ENCODE results near the gene MYLK4. TPM values are rescaled to one million over a fixed set of nuclear protein-coding genes. Genes with fewer than 3 reads are reported as not detected.
A peak's percentile ranks its signal among the peaks of the same experiment; 100 is the strongest.

The MYLK4 gene
- total RNA-seq, 1 donor from 2014 or later, result 0.98 TPM

GRCh38 chr6:2718334-2719092 lies 32.2 kb downstream of the MYLK4 start:
- no peak for DNase-seq (ENCODE audit: low spot score)
- no peak for ATAC-seq
- intact Hi-C loops (cut with DNase I), result no loop called here

- intact Hi-C loops (cut with DNase I), result no loop called here
- ATAC-seq (no peak), DNase-seq (ENCODE audit: low spot score) (no peak)
These were observed 33.6 kb downstream of the MYLK4 start for GRCh38 chr6:2716936-2717700.

GRCh38 chr6:2715737-2716136 lies 35.0 kb downstream of the MYLK4 start:
- DNase-seq (ENCODE audit: low spot score) (no peak), ATAC-seq (no peak)
- intact Hi-C loops (cut with DNase I), result no loop called here

- DNase-seq (ENCODE audit: low spot score) (no peak), ATAC-seq (peak; percentile 66)
- intact Hi-C loops (cut with DNase I), result no loop called here
These were observed 36.4 kb downstream of the MYLK4 start for GRCh38 chr6:2714111-2714895.

GRCh38 chr6:2713473-2714110 lies 37.1 kb downstream of the MYLK4 start:
- DNase-seq (ENCODE audit: low spot score) (no peak), ATAC-seq (no peak)
- intact Hi-C loops (cut with DNase I), result no loop called here

- ATAC-seq (no peak), DNase-seq (ENCODE audit: low spot score) (no peak)
- intact Hi-C loops (cut with DNase I), result no loop called here
These were observed 38.6 kb downstream of the MYLK4 start for GRCh38 chr6:2712102-2712501.

- intact Hi-C loops (cut with DNase I), result no loop called here
- ATAC-seq (no peak), DNase-seq (ENCODE audit: low spot score) (no peak)
These were observed 40.3 kb downstream of the MYLK4 start for GRCh38 chr6:2710412-2710811.

- intact Hi-C loops (cut with DNase I), result no loop called here
- no peak for DNase-seq (ENCODE audit: low spot score)
- ATAC-seq, result no peak
These were observed 42.3 kb downstream of the MYLK4 start for GRCh38 chr6:2708456-2708855.

GRCh38 chr6:2706558-2706957 lies 44.2 kb downstream of the MYLK4 start:
- DNase-seq (ENCODE audit: low spot score) (no peak), ATAC-seq (no peak)
- intact Hi-C loops (cut with DNase I), result no loop called here

GRCh38 chr6:2705256-2705655 lies 45.5 kb downstream of the MYLK4 start:
- DNase-seq (ENCODE audit: low spot score), result no peak
- intact Hi-C loops (cut with DNase I), result no loop called here
- ATAC-seq, result no peak

GRCh38 chr6:2697291-2697690 lies 53.4 kb downstream of the MYLK4 start:
- no peak for DNase-seq (ENCODE audit: low spot score)
- intact Hi-C loops (cut with DNase I), result no loop called here
- ATAC-seq, result no peak

- ATAC-seq (peak; percentile 53), DNase-seq (ENCODE audit: low spot score) (no peak)
- intact Hi-C loops (cut with DNase I), result no loop called here
These were observed 55.1 kb downstream of the MYLK4 start for GRCh38 chr6:2695454-2696095.

- ATAC-seq (no peak), DNase-seq (ENCODE audit: low spot score) (no peak)
- intact Hi-C loops (cut with DNase I), result no loop called here
These were observed 57.5 kb downstream of the MYLK4 start for GRCh38 chr6:2693231-2693630.

GRCh38 chr6:2688401-2689064 lies 62.2 kb downstream of the MYLK4 start:
- intact Hi-C loops (cut with DNase I), result no loop called here
- ATAC-seq, result no peak
- no peak for DNase-seq (ENCODE audit: low spot score)

- peak; percentile 84 for ATAC-seq
- DNase-seq (ENCODE audit: low spot score), result no peak
- intact Hi-C loops (cut with DNase I), result no loop called here
These were observed 63.3 kb downstream of the MYLK4 start for GRCh38 chr6:2687456-2687855.

GRCh38 chr6:2686515-2686914 lies 64.2 kb downstream of the MYLK4 start:
- intact Hi-C loops (cut with DNase I), result no loop called here
- DNase-seq (ENCODE audit: low spot score) (no peak), ATAC-seq (no peak)

- intact Hi-C loops (cut with DNase I), result no loop called here
- ATAC-seq (no peak), DNase-seq (ENCODE audit: low spot score) (no peak)
These were observed 65.7 kb downstream of the MYLK4 start for GRCh38 chr6:2684766-2685754.

All from sciatic nerve (tissue), 2 donors.